ENCODE measurements around the gene SDC3. TPM values are rescaled to one million over a fixed set of nuclear protein-coding genes. Genes with fewer than 3 reads are reported as not detected.

The SDC3 gene
- total RNA-seq (10 to 100 TPM; 16.8 to 83.4 (median 29.5) TPM), polyA plus RNA-seq (10 to 100 TPM; 22.0 to 24.6 TPM)
- long read RNA-seq, donor 1, partial matches to known transcripts: 0 of 20 reads
- long read RNA-seq, donor 1, other reads (novel, unspliced or antisense): 20 of 20 reads
- long read RNA-seq, donor 2, full-length matches to known transcripts: 1 of 46 reads
- long read RNA-seq, donor 2, partial matches to known transcripts: 0 of 46 reads
- long read RNA-seq, donor 2, other reads (novel, unspliced or antisense): 45 of 46 reads
- long read RNA-seq, donor 3, partial matches to known transcripts: 1 of 43 reads
- long read RNA-seq, donor 3, other reads (novel, unspliced or antisense): 40 of 43 reads

- DNase-seq (peak in 2 of 5 donors; percentile 42 to 73), ATAC-seq (peak in 2 of 4 donors; percentile 50 to 62)
- H3K9me3 ChIP-seq: no peaks in the 10 kb centered on the region
- no peaks in the 10 kb centered on the region for H3K27me3 ChIP-seq
- TF ChIP-seq CTCF (IDR thresholded peaks at IDR 0.05) (no peak), POLR2A (IDR thresholded peaks at IDR 0.05) (no peak)
- H3K27ac ChIP-seq: peak within 1 kb of the TSS in 11 of 12 donors; percentile 35 to 88 (median 68)
- WGBS, 4 donors: 3 to 25% (median 10%) methylated on average over 2 to 68 of the region's 68 CpGs
- intact Hi-C loops (cut with DNase I): loop anchor here in 7 of 10 donors (2.0 to 10.0 kb wide), 6 partner anchors 54 to 192 kb away; partner anchors contain the start of gene MATN1 (in 1 of the 7)
- no peaks in the 10 kb centered on the region for H3K36me3 ChIP-seq
- peak within 1 kb of the TSS; percentile 46 to 79 (median 68) for H3K4me3 ChIP-seq
- H3K4me1 ChIP-seq: peaks cover 0 to 61% (median 22%) of the 10 kb centered on the region in 12 donors
Measured at GRCh38 chr1:30908696-30909364, at the start of gene SDC3. Gene SDC3 (minus strand): TSS chr1:30908758. CDS start chr1:30908586, 172 bp downstream.

GRCh38 chr1:30957560-30958222, 49.1 kb upstream of the SDC3 start:
- WGBS, 4 donors: 91 to 94% (median 92%) methylated on average over 4 of the region's 4 CpGs
- H3K9me3 ChIP-seq: no peaks in the 10 kb centered on the region
- H3K36me3 ChIP-seq: peaks cover 0 to 94% (median 81%) of the 10 kb centered on the region in 9 donors
- intact Hi-C loops (cut with DNase I): no loop called here
- H3K4me3 ChIP-seq: no peak overlapping the region
- TF ChIP-seq CTCF (IDR thresholded peaks at IDR 0.05): no peak
- TF ChIP-seq POLR2A (IDR thresholded peaks at IDR 0.05): no peak
- H3K27me3 ChIP-seq: no peaks in the 10 kb centered on the region
- peaks cover 0 to 12% (median under 1%) of the 10 kb centered on the region in 12 donors for H3K4me1 ChIP-seq
- no peak for DNase-seq
- ATAC-seq: no peak
- H3K27ac ChIP-seq: no peak overlapping the region

GRCh38 chr1:30955448-30956015, 47.0 kb upstream of the SDC3 start:
- no peaks in the 10 kb centered on the region for H3K27me3 ChIP-seq
- TF ChIP-seq CTCF (IDR thresholded peaks at IDR 0.05): no peak
- TF ChIP-seq POLR2A (IDR thresholded peaks at IDR 0.05): no peak
- H3K36me3 ChIP-seq: peaks cover 0 to 94% (median 83%) of the 10 kb centered on the region in 9 donors
- ATAC-seq: no peak
- H3K27ac ChIP-seq: no peak overlapping the region
- DNase-seq: no peak
- intact Hi-C loops (cut with DNase I): no loop called here
- WGBS, 4 donors: 64 to 72% (median 67%) methylated on average over 1 of the region's 1 CpG
- H3K9me3 ChIP-seq: no peaks in the 10 kb centered on the region
- peaks cover 0 to 2% (median 0%) of the 10 kb centered on the region in 12 donors for H3K4me1 ChIP-seq
- no peak overlapping the region for H3K4me3 ChIP-seq

All from heart left ventricle (tissue), 16 donors.